Epithelial cell of proximal tubule (primary cell): ENCODE measurements around the gene PAH. TPM values are rescaled to one million over a fixed set of nuclear protein-coding genes. Genes with fewer than 3 reads are reported as not detected.

Source experiments
- DNase-seq: peaks from one replicate; pipeline ENCODE4 v3.0.0-alpha.2; 2011; ENCODE audit warnings: low read depth
- H3K4me3 ChIP-seq: 2 replicates; pipeline ENCODE4 v1.5.1; 2011; ENCODE audit warnings: low read depth, mild to moderate bottlenecking, low read length
- total RNA-seq: library from RNA; depleted of rRNA; stranded (reverse); fragments of >200 nt; gene quantifications from 2 replicates; pipeline ENCODE4 v1.2.3, GENCODE V29; 2015
- TF ChIP-seq, protein P1 (sequence below): conservative IDR thresholded peaks from 2 replicates; pipeline ENCODE4 v1.5.1; 2012; ENCODE audit warnings: low read depth, mild to moderate bottlenecking, low read length

The PAH gene
- total RNA-seq, 1 donor from 2014 or later: not detected

DNA sequence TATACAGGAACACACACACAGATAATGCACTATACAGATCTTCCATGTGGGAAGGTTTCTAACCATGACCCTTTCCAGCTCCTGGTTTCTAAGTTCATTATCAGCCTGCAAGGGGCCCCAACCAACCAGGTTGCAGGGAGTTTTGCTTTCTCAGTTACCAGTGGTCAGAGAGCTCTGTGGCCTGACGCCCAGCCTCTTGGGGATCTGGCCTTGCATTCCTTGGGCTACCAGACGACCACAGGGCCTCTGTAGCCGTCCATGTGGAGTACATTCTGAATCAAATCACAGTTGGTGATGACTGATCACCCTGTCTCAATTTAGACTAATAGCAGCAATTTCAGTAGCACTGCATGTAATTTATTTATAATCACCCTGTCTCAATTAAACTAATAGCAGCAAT lies 47.5 kb downstream of the PAH start:
- H3K4me3 ChIP-seq: no peak overlapping the region
- DNase-seq: no peak
- TF ChIP-seq, protein P1, sequence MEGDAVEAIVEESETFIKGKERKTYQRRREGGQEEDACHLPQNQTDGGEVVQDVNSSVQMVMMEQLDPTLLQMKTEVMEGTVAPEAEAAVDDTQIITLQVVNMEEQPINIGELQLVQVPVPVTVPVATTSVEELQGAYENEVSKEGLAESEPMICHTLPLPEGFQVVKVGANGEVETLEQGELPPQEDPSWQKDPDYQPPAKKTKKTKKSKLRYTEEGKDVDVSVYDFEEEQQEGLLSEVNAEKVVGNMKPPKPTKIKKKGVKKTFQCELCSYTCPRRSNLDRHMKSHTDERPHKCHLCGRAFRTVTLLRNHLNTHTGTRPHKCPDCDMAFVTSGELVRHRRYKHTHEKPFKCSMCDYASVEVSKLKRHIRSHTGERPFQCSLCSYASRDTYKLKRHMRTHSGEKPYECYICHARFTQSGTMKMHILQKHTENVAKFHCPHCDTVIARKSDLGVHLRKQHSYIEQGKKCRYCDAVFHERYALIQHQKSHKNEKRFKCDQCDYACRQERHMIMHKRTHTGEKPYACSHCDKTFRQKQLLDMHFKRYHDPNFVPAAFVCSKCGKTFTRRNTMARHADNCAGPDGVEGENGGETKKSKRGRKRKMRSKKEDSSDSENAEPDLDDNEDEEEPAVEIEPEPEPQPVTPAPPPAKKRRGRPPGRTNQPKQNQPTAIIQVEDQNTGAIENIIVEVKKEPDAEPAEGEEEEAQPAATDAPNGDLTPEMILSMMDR: no peak

GRCh38 chr12:102865821-102866615 lies 51.0 kb downstream of the PAH start:
- no peak for DNase-seq
- TF ChIP-seq, protein P1: no peak
- no peak overlapping the region for H3K4me3 ChIP-seq

DNA sequence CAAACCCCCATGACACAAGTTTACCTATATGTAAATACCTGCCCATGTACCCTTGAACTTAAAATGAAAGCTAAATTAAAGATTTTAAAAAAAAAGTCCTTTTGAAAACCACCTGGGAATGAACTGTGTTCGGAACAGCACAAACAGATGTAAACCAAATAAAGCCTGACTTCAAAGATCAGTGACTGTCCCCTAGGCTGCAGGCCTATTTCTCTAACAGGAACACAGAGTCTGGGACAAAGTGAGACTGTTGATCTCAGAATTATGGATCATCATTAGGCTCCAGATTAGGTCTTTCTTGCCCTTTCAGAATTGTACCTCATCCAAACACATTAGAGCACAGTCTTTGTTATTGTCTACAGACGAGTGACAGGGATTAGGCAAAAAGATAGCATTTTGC lies 54.6 kb downstream of the PAH start:
- TF ChIP-seq, protein P1: no peak
- no peak for DNase-seq
- no peak overlapping the region for H3K4me3 ChIP-seq

GRCh38 chr12:102851246-102851645 lies 65.8 kb downstream of the PAH start:
- H3K4me3 ChIP-seq: no peak overlapping the region
- TF ChIP-seq, protein P1: no peak
- no peak for DNase-seq

DNA sequence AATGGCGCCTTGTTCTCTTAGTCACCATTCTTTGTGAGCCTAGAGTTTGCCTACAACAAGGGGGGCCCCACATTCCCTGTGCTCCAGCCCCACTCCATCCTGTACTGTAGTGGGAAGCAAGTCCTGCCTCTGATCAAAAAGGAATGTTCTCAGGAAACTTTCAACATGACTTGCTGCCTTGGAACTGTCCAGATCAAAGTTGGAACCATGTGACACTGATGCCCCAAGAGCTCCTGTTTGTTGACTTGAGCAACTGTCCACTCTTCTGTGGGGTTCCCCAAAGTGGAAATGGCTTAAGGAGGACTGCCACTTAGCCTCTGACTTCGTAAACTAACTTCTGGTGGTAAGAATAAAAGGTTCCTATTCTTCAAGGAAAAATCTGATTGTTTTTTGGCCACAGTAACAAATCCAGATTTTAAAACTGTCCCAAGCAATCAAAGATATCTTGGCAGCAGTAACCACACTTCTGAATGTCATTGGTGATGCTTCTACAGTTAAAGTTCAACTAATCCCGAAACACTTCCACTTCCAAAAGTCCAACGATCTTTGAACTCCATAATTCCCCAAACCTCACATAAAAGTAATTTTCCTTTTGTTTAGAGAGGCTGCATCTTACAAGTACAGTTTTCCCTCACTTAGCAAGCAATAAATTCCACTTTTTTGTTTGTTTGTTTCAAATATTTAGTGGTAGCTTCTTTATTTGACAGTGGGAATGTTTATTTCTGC lies 67.2 kb downstream of the PAH start:
- H3K4me3 ChIP-seq: no peak overlapping the region
- TF ChIP-seq, protein P1: no peak
- DNase-seq: no peak

DNA sequence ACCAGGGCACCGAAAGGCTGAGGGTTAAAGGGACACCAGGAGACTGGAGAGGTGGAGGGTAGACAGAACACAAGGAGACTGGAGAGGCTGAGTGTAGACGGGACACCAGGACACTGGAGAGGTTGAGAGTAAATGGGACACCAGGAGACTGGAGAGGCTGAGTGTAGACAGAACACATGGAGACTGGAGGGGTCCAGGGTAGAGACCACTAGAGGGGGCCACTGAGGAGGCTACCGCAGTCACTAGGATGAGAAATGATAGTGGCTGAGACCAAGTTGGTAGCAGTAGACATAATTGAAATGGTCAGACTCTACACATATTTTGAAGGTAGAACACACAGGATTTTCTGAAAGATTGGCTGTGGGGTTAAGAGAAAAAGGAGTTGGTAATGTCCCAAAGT lies 68.2 kb downstream of the PAH start:
- H3K4me3 ChIP-seq: no peak overlapping the region
- TF ChIP-seq, protein P1: no peak

More for the DNA sequence above, 68.2 kb downstream of the PAH start:
- no peak for DNase-seq
